ENCODE results near the gene SNIP1. TPM values are rescaled to one million over a fixed set of nuclear protein-coding genes. Genes with fewer than 3 reads are reported as not detected.
"Not testable (repeated sequence)": the region's sequence is repeated elsewhere in the genome, so short reads cannot be mapped to it uniquely, and the experiment has no call there.

SNIP1 gene
- total RNA-seq, 3 donors from 2014 or later (not counting 1 experiment from before 2014, with no cell fraction given): 67.2 to 74.8 (median 68.1) TPM

DNA sequence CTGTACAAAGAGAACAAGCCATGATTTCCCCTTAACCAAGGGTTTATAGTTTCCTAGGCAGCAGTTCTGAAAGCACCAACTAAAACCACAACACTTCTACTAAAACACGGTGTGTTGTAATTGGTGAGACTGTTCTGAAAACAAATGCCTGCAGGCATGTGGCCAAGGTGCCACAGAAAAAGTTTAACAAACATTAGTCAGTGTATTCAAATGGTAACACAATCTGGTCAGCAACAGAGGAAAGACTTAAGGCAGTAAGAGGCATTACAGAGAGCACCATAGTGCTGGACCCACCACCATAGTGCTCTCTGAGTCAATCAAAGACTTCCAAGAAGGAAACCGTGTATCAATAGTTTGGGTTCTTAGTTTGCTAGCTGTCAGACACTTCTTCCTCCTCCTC is 16.7 kb downstream of the SNIP1 start:
- no peaks in the 10 kb centered on the region for H3K4me1 ChIP-seq (ENCODE audit: control insufficient read depth, insufficient read depth, low read length)
- H3K4me1 Mint-ChIP-seq: peaks cover 21 to 22% of the 10 kb centered on the region in 2 donors
- no peak overlapping the region for H3K27ac ChIP-seq (ENCODE audit: low read length)
- no peak overlapping the region for H3K4me3 Mint-ChIP-seq
- no peaks in the 10 kb centered on the region for H3K9me3 ChIP-seq (ENCODE audit: control insufficient read depth, insufficient read depth, low read length)
- no peaks in the 10 kb centered on the region for H3K27me3 ChIP-seq (ENCODE audit: control insufficient read depth, insufficient read depth, low read length)
- H3K27ac Mint-ChIP-seq: peak overlapping the region in 1 of 2 donors; percentile 72
- H3K36me3 Mint-ChIP-seq: peaks cover 11% of the 10 kb centered on the region
- ATAC-seq: no peak
- 83% methylated on average over 2 of the region's 2 CpGs for WGBS (ENCODE audit: insufficient coverage)
- no peak overlapping the region for H3K4me3 ChIP-seq (ENCODE audit: low read length)
- H3K27me3 Mint-ChIP-seq (ENCODE audit: low read depth in 2 of 2): no peaks in the 10 kb centered on the region
- no peak for TF ChIP-seq CTCF (IDR thresholded peaks at IDR 0.05)
- H3K36me3 ChIP-seq (ENCODE audit: control insufficient read depth, insufficient read depth, low read length): peaks cover 56% of the 10 kb centered on the region
- no peak for DNase-seq
- intact Hi-C loops (cut with micrococcal nuclease): no loop called here
- no peaks in the 10 kb centered on the region for H3K9me3 Mint-ChIP-seq

- no peak for DNase-seq
- intact Hi-C loops (cut with micrococcal nuclease): no loop called here
- no peak overlapping the region for H3K4me3 ChIP-seq (ENCODE audit: low read length)
- H3K9me3 ChIP-seq (ENCODE audit: control insufficient read depth, insufficient read depth, low read length): no peaks in the 10 kb centered on the region
- Mint-ChIP-seq H3K36me3 (peaks cover 11% of the 10 kb centered on the region), H3K9me3 (no peaks in the 10 kb centered on the region), H3K27ac (peak overlapping the region; percentile 30 to 60), H3K4me3 (no peak overlapping the region), H3K4me1 (peaks cover 21 to 22% of the 10 kb centered on the region in 2 donors), H3K27me3 (ENCODE audit: low read depth in 2 of 2) (no peaks in the 10 kb centered on the region)
- H3K36me3 ChIP-seq (ENCODE audit: control insufficient read depth, insufficient read depth, low read length): peaks cover 25% of the 10 kb centered on the region
- no peaks in the 10 kb centered on the region for H3K27me3 ChIP-seq (ENCODE audit: control insufficient read depth, insufficient read depth, low read length)
- H3K4me1 ChIP-seq (ENCODE audit: control insufficient read depth, insufficient read depth, low read length): no peaks in the 10 kb centered on the region
- WGBS (ENCODE audit: insufficient coverage): 91% methylated on average over 4 of the region's 4 CpGs
- no peak overlapping the region for H3K27ac ChIP-seq (ENCODE audit: low read length)
- ATAC-seq: no peak
- no peak for TF ChIP-seq CTCF (IDR thresholded peaks at IDR 0.05)
Observed at GRCh38 chr1:37533317-37534093, 20.6 kb downstream of the SNIP1 start.

DNA sequence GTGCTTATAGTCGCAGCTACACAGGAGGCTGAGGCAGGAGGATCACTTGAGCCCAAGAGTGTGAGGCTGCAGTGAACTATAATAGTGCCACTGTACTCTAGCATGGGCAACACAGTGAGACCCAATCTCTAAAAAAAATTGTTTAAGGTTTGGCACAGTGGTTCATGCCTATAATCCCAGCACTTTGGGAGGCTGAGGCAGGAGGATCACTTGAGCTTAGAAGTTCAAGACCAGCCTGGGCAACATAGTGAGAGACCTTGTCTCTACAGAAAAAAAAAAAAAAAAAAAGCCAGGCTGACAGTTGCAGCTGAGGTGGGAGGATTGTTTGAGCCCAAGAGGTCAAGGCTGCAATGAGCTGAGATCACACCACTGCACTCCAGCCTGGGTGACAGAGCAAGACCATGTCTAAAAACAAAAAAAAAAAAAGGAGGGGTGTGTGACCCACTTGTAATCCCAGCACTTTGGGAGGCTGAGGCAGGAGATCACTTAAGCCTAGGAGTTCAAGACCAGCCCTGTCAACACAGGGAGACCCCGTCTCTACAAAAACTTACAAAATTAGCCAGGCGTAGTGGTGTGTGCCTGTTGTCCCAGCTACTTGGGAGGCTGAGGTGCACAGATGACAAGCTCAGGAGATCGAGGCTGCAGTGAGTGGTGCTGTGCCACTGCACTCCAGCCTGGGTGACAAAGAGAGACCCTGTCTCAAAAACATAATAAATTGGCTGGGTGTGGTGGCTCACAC is 21.5 kb downstream of the SNIP1 start:
- peaks cover 16 to 18% of the 10 kb centered on the region in 2 donors for H3K4me1 Mint-ChIP-seq
- H3K4me3 Mint-ChIP-seq; H3K36me3 Mint-ChIP-seq; ATAC-seq; H3K4me1 ChIP-seq (ENCODE audit: control insufficient read depth, insufficient read depth, low read length); H3K4me3 ChIP-seq (ENCODE audit: low read length); H3K27ac Mint-ChIP-seq; DNase-seq; H3K9me3 Mint-ChIP-seq; H3K27me3 ChIP-seq (ENCODE audit: control insufficient read depth, insufficient read depth, low read length); H3K9me3 ChIP-seq (ENCODE audit: control insufficient read depth, insufficient read depth, low read length); intact Hi-C loops (cut with micrococcal nuclease); H3K27ac ChIP-seq (ENCODE audit: low read length); H3K27me3 Mint-ChIP-seq (ENCODE audit: low read depth in 2 of 2): not testable (repeated sequence)
- H3K36me3 ChIP-seq (ENCODE audit: control insufficient read depth, insufficient read depth, low read length): peaks cover 22% of the 10 kb centered on the region
- 97% methylated on average over 4 of the region's 4 CpGs for WGBS (ENCODE audit: insufficient coverage)

GRCh38 chr1:37529888-37530287 is 24.2 kb downstream of the SNIP1 start:
- H3K27me3 Mint-ChIP-seq (ENCODE audit: low read depth in 2 of 2); H3K4me1 Mint-ChIP-seq; H3K36me3 ChIP-seq (ENCODE audit: control insufficient read depth, insufficient read depth, low read length); H3K4me1 ChIP-seq (ENCODE audit: control insufficient read depth, insufficient read depth, low read length); H3K27ac ChIP-seq (ENCODE audit: low read length); H3K9me3 Mint-ChIP-seq; DNase-seq; H3K9me3 ChIP-seq (ENCODE audit: control insufficient read depth, insufficient read depth, low read length); intact Hi-C loops (cut with micrococcal nuclease); H3K4me3 ChIP-seq (ENCODE audit: low read length); H3K27me3 ChIP-seq (ENCODE audit: control insufficient read depth, insufficient read depth, low read length); H3K27ac Mint-ChIP-seq; H3K36me3 Mint-ChIP-seq; ATAC-seq; H3K4me3 Mint-ChIP-seq: not testable (repeated sequence)
- 100% methylated on average over 1 of the region's 1 CpG for WGBS (ENCODE audit: insufficient coverage)

All from natural killer cell (primary cell).